Measurements from ENCODE around the gene USP48. TPM values are rescaled to one million over a fixed set of nuclear protein-coding genes. Genes with fewer than 3 reads are reported as not detected.
"Not testable (repeated sequence)": the region's sequence is repeated elsewhere in the genome, so short reads cannot be mapped to it uniquely, and the experiment has no call there.

Gene USP48, protein sequence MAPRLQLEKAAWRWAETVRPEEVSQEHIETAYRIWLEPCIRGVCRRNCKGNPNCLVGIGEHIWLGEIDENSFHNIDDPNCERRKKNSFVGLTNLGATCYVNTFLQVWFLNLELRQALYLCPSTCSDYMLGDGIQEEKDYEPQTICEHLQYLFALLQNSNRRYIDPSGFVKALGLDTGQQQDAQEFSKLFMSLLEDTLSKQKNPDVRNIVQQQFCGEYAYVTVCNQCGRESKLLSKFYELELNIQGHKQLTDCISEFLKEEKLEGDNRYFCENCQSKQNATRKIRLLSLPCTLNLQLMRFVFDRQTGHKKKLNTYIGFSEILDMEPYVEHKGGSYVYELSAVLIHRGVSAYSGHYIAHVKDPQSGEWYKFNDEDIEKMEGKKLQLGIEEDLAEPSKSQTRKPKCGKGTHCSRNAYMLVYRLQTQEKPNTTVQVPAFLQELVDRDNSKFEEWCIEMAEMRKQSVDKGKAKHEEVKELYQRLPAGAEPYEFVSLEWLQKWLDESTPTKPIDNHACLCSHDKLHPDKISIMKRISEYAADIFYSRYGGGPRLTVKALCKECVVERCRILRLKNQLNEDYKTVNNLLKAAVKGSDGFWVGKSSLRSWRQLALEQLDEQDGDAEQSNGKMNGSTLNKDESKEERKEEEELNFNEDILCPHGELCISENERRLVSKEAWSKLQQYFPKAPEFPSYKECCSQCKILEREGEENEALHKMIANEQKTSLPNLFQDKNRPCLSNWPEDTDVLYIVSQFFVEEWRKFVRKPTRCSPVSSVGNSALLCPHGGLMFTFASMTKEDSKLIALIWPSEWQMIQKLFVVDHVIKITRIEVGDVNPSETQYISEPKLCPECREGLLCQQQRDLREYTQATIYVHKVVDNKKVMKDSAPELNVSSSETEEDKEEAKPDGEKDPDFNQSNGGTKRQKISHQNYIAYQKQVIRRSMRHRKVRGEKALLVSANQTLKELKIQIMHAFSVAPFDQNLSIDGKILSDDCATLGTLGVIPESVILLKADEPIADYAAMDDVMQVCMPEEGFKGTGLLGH
- 24.6 and 28.4 TPM in 2 replicates for total RNA-seq
- 22.5 TPM for polyA plus RNA-seq (2012)

DNA sequence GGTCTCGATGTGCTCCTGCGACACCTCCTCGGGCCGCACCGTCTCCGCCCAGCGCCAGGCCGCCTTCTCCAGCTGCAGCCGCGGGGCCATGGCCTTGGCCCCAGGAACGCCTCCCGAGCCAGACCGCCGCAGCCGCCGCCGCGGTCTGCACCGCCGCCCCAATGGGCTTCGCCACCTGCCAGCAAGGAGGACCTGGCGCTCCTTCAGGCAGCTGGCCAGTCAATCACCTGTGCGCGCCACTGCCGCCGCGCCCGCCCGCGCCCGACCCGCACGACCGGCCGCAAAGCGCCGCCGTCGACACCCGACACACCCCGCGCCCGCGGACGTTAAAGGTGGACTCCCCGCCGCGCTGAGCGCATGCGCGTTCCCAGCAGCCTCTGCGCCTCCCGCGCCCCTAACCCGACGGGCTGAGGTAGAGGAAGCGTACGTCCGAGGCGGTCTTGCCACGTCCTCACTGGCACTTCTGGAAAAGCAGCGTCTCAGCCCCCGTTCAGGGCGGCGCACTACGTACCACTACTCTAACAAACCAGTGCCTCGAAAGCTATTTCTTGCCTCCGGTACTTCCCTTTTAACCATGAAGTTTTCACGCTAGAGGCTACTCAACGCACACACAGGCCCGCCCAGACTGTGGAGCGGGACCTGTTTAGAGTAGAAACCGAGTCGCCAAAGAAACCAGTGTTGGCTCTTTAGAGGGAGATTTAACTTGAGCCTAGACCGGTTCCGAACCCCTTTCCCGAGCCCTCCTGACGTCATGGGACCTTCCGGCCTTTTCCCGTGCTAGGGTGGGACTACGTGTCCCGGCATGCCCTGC is at the start of gene USP48:
Gene USP48 (minus strand): TSS at position 282 of the 811 bp plus-strand sequence. CDS start 192 bp downstream, at position 90.
- peak; percentile 98 for DNase-seq (ENCODE audit: low read depth)

DNA sequence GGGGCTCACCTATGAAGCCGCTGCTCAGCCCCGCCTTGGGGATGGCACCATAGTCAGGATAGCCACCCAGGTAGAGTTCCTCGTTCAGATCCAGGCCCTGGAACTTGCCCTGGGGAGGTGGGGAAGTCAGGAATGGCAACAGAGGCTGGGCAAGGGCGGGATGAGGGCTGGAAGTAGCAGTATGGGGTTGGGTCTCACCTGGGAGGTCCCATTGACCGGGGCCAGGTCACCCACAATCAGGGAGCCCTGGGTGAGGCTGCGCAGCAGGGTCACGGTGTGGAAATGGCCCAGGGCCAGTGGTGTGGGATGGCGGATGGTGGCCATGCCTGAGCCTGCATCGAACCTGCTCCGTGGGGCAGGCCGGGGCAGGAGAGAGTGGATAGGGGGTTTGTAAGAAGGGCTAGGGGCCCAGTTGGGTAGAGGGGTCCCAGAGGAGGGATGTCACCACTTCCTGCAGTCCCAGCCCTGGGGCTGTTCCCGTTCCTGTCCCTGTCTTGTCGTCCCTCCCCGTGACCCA is 48.6 kb upstream of the USP48 start:
- DNase-seq (ENCODE audit: low read depth) = no peak

DNA sequence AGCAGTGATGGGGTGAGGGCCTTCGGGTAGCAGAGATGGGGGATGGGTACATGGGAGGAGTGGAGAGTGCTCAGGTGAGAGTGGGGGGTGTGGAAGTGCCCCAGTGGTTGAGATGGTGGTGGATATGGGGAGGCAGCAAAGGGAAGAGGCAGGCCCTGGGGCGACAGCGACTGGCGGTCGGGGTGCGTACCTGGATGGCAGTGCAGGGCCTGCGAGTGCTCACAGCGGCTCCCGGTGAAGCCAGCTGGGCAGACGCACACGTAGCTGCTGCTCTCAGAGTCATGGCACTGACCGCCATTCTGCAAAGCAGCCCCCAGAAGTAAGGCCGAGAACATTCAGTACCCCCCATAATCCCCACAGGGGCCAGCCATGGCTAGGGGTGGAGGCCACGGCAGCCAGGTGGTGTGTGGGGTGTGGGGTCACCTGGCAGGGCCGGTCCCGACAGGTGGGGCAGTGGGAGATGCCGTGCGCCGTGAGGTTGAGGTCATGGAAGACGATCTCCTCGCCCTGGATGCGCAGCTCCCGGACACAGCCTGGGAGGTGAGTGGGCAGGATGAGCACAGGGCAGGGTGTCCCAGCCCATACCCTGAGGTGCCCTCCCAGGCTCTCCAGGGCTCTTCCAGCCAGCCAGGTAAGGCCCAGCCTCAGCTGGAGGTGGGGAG is 48.0 kb upstream of the USP48 start:
- DNase-seq (ENCODE audit: low read depth) = no peak

DNA sequence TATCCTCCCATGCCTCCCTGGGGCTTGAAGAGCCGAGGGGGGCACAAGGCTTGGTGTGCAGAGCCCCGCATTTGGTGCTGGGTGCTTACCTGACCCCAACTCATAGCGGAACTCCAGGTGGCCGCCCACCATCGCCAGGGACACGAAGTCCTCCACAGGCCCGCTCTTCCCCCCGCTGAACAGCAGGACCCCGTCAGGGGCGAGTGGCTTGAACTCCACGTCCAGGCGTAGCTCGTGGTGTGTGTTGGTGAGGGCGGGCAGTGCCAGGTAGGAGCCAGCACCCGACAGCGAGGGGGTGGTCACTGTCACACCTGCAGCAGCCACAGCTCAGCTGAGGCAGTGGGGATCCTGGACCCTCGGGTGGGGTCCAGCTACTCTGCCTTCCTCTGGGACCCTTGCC is 46.3 kb upstream of the USP48 start:
- DNase-seq (ENCODE audit: low read depth) = no peak

DNA sequence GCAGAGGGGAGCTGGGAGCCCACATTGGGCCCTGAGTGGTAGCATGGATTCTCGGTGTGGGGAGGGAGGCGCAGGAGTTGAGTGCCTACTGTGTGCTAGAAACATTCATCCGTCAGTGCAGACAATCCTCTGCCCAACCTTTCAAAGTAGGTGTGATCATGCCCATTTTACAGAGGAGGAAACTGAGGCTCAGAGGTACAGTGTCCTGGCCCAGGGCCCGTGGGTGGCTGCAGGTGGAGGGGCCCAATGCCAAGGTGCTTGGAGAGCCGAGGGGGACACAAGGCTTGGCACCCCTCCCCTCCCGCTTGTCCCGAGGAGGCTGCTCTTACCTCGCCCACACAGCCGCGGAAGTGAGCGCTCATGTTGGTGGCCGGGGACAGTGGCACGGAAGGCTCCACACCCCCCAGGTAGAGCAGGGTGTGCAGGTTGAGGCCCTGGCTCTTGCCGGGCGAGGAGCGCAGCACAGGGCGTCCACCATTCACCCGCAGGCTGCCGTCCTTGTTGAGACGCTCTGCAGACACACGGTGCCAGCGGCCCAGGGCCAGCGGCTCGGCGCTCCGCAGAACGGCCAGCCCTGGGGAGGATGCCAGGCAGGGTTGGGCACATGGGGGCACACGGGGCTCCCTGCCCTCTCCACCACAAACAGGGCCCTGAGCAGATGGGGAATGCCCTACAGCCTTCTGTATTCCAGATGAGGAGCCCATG is 45.7 kb upstream of the USP48 start:
- DNase-seq (ENCODE audit: low read depth) = no peak

DNA sequence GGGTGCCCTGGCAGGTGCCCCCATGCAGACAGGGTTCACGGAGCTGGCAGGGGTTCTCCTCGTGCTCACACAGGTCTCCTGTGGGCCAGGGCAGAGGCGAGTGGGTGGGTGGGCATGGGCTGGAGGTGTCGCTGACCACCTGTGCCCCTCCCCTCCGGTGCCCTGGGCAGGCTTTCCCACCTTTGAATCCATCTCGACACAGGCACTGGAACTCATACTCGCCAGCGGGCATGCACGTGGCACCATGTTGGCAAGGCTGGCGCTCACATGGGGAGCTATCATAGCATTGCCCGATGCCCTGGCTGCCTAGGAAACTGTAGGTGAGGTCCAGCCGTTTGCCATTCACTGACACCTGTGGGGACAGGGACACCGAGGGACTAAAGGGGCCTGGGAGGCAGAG is 45.1 kb upstream of the USP48 start:
- no peak for DNase-seq (ENCODE audit: low read depth)

DNA sequence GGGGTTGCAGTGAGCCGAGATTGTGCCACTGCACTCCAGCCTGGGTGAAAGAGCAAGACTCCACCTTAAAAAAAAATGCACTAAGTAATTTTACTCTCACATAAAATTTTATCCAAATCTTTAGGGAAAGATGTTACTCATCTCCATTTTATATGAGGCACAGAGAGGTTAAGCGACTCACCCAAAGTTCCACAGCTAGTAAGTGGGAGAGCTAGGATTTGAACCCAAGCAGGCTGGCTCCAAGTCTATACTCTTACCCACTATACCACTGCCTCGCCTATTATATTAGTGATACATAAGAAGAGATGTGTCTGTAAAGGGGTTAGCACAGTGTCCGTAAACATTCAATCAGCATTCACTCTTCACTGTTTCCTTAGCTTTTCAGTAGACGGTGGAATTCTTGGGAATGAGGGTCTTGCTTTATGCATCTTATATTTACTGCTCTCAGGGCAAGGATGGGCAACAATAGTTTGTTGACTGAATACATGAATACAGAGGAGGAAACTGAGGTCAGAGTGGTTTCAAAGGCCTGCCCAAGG is 44.3 kb upstream of the USP48 start:
- no peak for DNase-seq (ENCODE audit: low read depth)

DNA sequence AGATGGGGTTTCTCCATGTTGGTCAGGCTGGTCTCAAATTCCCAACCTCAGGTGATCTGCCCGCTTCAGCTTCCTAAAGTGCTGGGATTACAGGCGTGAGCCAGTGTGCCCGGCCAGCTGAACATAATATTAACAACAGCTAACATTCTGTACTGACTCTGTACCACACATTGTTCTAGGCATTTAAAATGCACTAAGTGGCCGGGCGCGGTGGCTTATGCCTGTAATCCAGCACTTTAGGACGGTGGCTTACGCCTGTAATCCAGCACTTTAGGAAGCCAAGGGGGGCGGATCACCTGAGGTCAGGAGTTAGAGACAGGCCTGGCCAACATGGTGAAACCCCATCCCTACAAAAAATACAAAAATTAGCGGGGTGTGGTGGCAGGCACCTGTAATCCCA is 43.7 kb upstream of the USP48 start:
- not testable (repeated sequence) for DNase-seq (ENCODE audit: low read depth)

DNA sequence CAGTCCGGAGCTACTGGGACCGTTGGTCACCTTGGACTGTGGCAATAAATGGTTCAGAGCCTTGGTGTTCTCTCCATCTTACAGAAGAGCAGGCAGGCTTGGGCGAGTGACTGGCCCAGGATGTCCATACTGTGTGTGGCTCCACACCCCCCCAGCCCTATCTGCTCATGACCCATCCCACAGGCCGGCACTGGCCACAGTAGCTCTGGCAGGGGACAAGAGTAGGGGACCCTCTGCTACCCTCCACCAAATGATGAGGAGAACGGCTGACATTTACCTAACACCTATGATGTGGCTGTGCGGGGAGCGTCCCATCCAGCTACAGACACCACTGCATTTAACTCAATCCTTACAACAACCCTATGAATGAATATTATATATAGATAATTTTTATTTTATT is 42.4 kb upstream of the USP48 start:
- DNase-seq (ENCODE audit: low read depth) = no peak

DNA sequence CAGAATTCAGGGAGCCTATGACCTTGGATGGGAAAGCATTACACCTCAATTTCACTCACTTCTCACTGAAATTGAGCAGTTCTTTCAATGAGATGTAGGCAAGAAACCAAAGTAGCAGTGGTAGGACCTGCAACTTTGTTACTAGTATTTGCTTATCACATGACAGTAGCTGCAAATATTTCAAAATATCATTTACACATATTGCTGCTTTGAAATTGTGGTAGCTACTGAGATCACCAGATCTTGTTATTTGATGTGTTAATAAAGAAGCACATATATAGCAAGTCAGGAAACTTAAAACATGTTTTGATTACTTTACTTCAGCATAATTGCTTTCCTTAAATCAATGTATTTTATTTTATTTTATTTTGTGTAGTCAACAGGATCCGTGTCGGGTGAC is 42.0 kb upstream of the USP48 start:
- no peak for DNase-seq (ENCODE audit: low read depth)

DNA sequence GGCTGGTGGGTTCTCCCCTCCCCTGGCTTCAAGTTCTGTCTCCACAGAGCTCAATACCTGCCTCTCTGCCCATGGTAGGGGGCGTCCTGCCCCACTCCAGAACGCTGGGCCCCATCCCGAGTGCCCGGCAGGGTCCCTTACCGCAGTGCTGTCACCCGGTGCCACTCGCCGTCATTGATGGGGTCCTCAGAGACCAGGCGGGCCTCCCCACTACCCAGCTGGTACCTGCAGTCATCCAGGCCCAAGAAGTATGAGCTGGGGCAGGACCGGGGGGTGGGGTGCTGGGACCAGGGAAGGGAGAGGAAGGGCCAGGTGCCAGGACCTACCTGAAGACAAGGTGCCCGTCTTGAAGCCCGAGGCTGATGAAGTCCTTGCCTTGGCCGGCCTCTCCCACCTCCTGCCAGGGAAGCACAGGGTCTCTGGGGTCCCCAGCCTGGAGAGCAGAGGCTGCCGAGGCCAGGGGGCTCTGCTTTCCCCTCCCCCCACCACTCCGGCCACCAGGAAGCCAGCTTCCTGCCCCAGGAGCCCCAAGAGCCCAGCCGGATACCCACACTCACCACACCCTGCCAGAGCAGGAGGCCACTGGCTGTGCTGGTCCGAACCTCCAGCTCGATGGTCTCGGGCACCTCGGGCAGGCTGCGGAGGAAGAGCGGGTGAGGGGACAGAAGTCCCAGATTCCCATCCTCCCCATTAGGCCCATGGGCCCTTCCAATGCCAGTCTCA is 41.2 kb upstream of the USP48 start:
- no peak for DNase-seq (ENCODE audit: low read depth)

DNA sequence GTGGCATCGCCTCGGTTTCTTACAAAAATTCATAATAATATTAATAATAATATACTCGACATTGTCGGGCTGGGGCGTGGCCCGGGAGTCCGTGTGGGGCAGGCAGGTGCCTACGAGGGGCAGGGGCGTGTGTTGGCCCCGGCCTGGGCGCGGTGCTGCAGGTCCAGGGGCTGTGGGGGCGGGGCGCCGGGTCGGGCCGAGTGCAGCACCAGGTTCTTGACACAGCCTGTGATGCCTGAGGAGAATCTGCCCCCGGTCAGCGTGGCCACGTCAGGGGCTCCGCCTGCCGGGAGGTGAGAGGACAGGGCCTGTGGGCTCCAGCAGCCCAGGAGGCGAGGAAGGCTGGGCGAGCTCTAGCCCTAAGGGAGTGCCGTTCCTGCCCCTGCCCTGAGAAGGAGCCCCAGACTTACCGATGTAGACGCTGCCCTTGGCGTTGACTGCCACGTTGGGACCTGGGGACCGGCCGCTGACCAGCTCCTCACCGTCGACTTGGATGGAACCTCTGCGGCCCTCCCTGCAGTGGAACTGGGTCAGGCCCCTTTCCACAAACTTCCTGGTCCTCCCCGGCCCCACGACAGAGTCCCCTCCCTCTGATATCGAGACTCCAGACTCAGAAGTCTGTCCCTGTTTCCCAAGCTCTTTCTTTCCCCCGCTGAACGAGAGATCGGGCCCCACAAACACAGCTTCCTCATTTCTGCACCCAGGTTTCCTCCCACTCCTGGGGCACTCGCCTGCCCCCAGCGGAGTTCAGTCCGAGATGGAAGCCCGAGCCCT is 40.4 kb upstream of the USP48 start:
- no peak for DNase-seq (ENCODE audit: low read depth)

DNA sequence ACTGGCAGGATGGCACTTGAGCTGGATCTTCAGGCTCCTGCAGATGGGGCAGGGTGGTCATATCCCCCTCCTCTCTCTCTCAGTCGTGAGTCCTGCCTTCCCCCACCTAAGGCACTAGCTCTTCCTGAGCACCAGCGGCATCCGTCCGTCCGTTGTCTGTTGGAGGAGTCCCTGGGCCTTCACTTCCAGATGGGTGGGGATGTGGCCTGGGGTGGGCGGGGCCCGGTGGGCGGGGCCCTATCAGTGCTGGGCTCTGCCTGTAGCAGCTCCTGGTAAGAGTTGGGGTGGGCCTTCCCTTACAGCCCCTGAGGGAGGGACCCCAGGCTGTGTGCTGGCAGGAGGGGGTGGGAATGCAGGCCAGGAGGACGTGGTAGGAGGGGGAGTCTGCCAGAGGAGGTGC is 39.4 kb upstream of the USP48 start:
- no peak for DNase-seq (ENCODE audit: low read depth)

DNA sequence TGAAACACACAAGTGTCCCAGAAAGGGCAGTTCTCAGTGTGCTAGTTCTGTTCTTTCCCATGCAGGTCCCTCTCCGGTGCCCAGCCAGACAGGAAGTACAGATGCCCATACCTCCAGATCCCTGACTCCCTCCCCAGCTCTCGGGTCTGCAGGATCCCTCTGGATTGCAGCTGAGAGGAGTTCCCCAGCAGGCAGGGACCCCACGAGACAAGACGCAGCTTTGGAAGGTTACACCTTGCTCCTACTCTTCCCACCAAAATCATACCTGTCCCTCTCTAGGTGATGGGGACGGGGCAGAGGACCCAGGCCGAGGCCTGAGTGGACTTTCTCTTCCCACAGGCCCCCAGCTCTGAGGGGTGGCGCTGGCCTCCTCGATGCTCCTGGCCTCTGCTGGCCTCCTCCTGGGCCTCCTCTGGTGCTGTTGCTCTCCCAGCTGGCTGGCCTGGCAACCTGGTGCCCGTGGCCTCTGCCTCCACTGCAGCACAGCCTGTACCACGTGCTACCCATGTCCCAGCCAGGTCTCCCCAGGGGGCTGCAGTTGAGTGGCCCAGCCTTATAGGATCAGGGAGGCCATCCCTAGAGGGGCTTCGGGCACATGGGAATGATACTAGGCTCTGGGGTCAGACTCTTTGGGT is 38.6 kb upstream of the USP48 start:
- no peak for DNase-seq (ENCODE audit: low read depth)

DNA sequence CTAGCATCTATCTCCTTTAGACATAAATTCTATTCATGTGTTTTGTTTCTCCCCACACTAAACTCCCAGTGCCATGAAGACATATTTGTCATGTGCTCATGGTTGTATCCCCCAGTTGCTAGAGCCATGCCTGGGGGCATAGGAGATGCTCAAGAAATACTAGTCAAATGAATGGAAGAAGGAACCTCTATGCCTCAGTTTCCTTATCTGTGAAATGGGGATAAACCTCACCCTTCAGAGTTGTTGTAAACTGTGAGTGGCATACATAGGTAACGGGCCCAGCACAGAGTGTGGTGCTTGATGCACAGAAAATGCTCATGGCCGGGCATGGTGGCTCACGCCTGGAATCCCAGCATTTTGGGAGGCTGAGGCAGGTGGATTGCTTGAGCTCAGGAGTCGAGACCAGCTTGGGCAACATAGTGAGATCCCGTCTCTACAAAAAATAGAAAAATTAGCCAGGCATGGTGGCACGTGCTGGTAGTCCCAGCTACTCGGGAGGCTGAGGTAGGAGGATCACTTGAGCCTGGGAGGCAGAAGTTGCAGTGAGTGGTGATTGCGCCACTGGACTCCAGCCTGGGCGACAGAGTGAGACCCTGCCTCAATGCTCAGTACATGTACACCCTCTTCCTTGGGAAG is 37.8 kb upstream of the USP48 start:
- no peak for DNase-seq (ENCODE audit: low read depth)

DNA sequence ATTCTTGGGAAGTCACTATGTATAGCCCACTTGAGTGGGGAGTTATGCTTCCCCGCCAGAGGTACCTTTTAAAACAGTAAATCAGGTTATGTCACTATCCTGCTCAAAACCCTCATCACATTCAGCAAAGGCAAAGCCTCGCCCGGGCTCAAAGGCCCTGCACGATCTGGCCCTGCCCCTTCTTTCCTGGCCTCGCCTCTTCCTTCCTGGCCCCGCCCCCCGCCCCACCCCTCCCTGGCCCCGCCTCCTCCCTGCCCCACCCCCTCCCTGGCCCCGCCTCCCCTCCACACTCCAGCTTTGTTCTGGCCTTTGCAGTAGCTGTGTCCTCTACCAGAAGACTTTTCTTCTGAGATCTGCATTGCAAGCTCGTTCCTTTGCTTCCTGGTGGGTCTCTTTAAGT is 35.7 kb upstream of the USP48 start:
- peak; percentile 29 for DNase-seq (ENCODE audit: low read depth)
